Adrenal gland (tissue), 12 donors: ENCODE measurements around the gene FCN1. TPM values are rescaled to one million over a fixed set of nuclear protein-coding genes. Genes with fewer than 3 reads are reported as not detected.

ENCODE experiments used
- DNase-seq, 7 donors: peaks; one replicate each; pipeline ENCODE4 v3.0.0-alpha.2; 2019 to 2020
- H3K27ac ChIP-seq, 5 donors: fragments of 200-600 bp; sonication (generic) in 4 of 5; 1 replicate in 3 of 5; 2 replicates in 2 of 5; pipeline versions ENCODE4 v1.5.1 to v1.8.0; 2016 to 2020; ENCODE audit warnings: mild to moderate bottlenecking in 1 of 5
- H3K27me3 ChIP-seq: fragments of 200-600 bp; 2 replicates; pipeline ENCODE4 v1.8.0; 2021
- H3K36me3 ChIP-seq, 2 donors: fragments of 200-600 bp; replicated peaks in 1 of 2; 1 replicate in 1 of 2; 2 replicates in 1 of 2; pipeline versions ENCODE4 v1.5.1 to v1.8.0; 2018 to 2022
- H3K4me1 ChIP-seq, 2 donors: fragments of 200-600 bp; replicated peaks in 1 of 2; 1 replicate in 1 of 2; 2 replicates in 1 of 2; pipeline versions ENCODE4 v1.5.1 to v1.8.0; 2018 to 2021
- H3K4me3 ChIP-seq, 4 donors: fragments of 200-600 bp; sonication (generic) in 3 of 4; one replicate each; pipeline ENCODE4 v1.5.1; 2016 to 2018
- H3K9me3 ChIP-seq, 3 donors: fragments of 200-600 bp; sonication (generic) in 1 of 3; replicated peaks in 1 of 3; 1 replicate in 2 of 3; 2 replicates in 1 of 3; pipeline versions ENCODE4 v1.5.1 to v1.8.0; 2016 to 2021
- CTCF ChIP-seq, 6 experiments: fragments of 450-650 bp in 4 of 6; fragments of 200-600 bp in 2 of 6; sonication (generic) in 1 of 6; IDR thresholded peaks; 1 replicate in 5 of 6; 2 replicates in 1 of 6; pipeline versions ENCODE4 v1.5.1 to v1.8.0; 2016 to 2021; ENCODE audit warnings: antibody characterized with exemption in 6 of 6, mild to moderate bottlenecking in 2 of 6, moderate library complexity in 1 of 6
- POLR2A ChIP-seq, 2 donors: fragments of 450-650 bp; IDR thresholded peaks; one replicate each; pipeline ENCODE4 v1.6.1; 2017; ENCODE audit warnings: antibody characterized with exemption in 2 of 2, mild to moderate bottlenecking in 2 of 2, moderate library complexity in 1 of 2
- WGBS, 4 donors: extraction: QIAGEN DNeasy Blood & Tissue Kit in 2 of 4; methylation state at CpG; one replicate each; pipeline versions ENCODE4 v1.1.5 to v1.1.7; 2013 to 2017; 5-methylcytosine and 5-hydroxymethylcytosine counted together
- intact Hi-C, 2 donors: fragments of 100-400 bp; cut with DNase I; formaldehyde crosslinking; loops; one replicate each; pipeline versions ENCODE4 v1.14.1 to v1.15.0; 2022 to 2023
- polyA plus RNA-seq, 3 donors: library from polyadenylated mRNA; stranded (reverse); fragments of 200-250 nt in 2 of 3; fragments of 350-450 nt in 1 of 3; fragmentation: Illumina TruSeq in 1 of 3; extraction: RNeasy Lipid Tissue Mini Kit (QIAGEN cat#74804) in 1 of 3; gene quantifications; one replicate each; pipeline ENCODE4 v1.2.3, GENCODE V29; 2013 to 2014
- total RNA-seq, 9 donors: library from RNA; depleted of rRNA in 4 of 9; stranded (reverse); fragments of >200 nt in 4 of 9; fragments of 120-200 nt in 1 of 9; fragmentation: NEBNext Ultra II Directional in 1 of 9; extraction: Animal tissue kit (Norgen Biotek cat#: 25700) in 1 of 9; gene quantifications; one replicate each; pipeline versions ENCODE4 v1.1.0 to v1.2.4, GENCODE V29; 2013 to 2023
- donor health status: healthy with polysubstance abuse.
- donor health status: Bipolar disorder and iron deficiency.
- donor health status: DM: yes; HTN: yes; CAD: no.
- donor health status: DM: no; HTN: no; CAD: no.
- donor health status: DM: no; HTN: no; CAD: no.
- donor health status: DM: yes; HTN: yes; CAD: no.

Gene FCN1
- total and polyA plus RNA-seq, 12 donors: 0.57 to 7.0 (median 2.4) TPM; not detected in 1

- DNase-seq: peak in 6 of 7 donors; percentile 37 to 64 (median 50)
- 80 to 83% (median 81%) methylated on average over 14 of the region's 14 CpGs for WGBS, 4 donors
- TF ChIP-seq CTCF (IDR thresholded peaks at IDR 0.05) (no peak), POLR2A (IDR thresholded peaks at IDR 0.05) (no peak)
Measured at GRCh38 chr9:134922066-134922931, 4.6 kb upstream of the FCN1 start.

GRCh38 chr9:134919303-134919702 lies 1.6 kb upstream of the FCN1 start:
- Histone ChIP-seq H3K27me3 (no peaks in the 10 kb centered on the region), H3K36me3 (no peaks in the 10 kb centered on the region)
- TF ChIP-seq POLR2A (IDR thresholded peaks at IDR 0.05): no peak
- TF ChIP-seq CTCF (IDR thresholded peaks at IDR 0.05): no peak

More at GRCh38 chr9:134922066-134922931, 4.6 kb upstream of the FCN1 start:
- Histone ChIP-seq H3K27me3 (no peaks in the 10 kb centered on the region), H3K4me1 (no peaks in the 10 kb centered on the region), H3K9me3 (peaks cover 0 to 9% (median 0%) of the 10 kb centered on the region in 3 donors), H3K4me3 (no peak overlapping the region), H3K27ac (no peak overlapping the region), H3K36me3 (no peaks in the 10 kb centered on the region)
- intact Hi-C loops: no loop called here

GRCh38 chr9:134918646-134919045 lies 934 bp upstream of the FCN1 start:
- DNase-seq: peak in 2 of 7 donors; percentile 10 to 36
- intact Hi-C loops: no loop called here
- Histone ChIP-seq H3K9me3 (peaks cover 0 to 9% (median 0%) of the 10 kb centered on the region in 3 donors), H3K4me1 (no peaks in the 10 kb centered on the region), H3K27ac (no peak overlapping the region), H3K4me3 (no peak overlapping the region), H3K36me3 (no peaks in the 10 kb centered on the region), H3K27me3 (no peaks in the 10 kb centered on the region)
- 88 to 94% (median 90%) methylated on average over 7 to 10 of the region's 10 CpGs for WGBS, 4 donors
- TF ChIP-seq CTCF (IDR thresholded peaks at IDR 0.05) (no peak), POLR2A (IDR thresholded peaks at IDR 0.05) (no peak)

More at GRCh38 chr9:134919303-134919702, 1.6 kb upstream of the FCN1 start:
- DNase-seq: peak in 3 of 7 donors; percentile 4 to 33 (median 4)
- WGBS, 4 donors: 73 to 83% (median 77%) methylated on average over 3 of the region's 3 CpGs
- H3K27ac ChIP-seq: no peak overlapping the region
- no peaks in the 10 kb centered on the region for H3K4me1 ChIP-seq
- H3K9me3 ChIP-seq: peaks cover 0 to 9% (median 0%) of the 10 kb centered on the region in 3 donors
- intact Hi-C loops: no loop called here
- H3K4me3 ChIP-seq: no peak overlapping the region

- H3K9me3 ChIP-seq: peaks cover 0 to 9% (median 0%) of the 10 kb centered on the region in 3 donors
- peak in 3 of 7 donors; percentile 6 to 35 (median 8) for DNase-seq
- TF ChIP-seq CTCF (IDR thresholded peaks at IDR 0.05) (no peak), POLR2A (IDR thresholded peaks at IDR 0.05) (no peak)
- no peak overlapping the region for H3K4me3 ChIP-seq
- H3K36me3 ChIP-seq: no peaks in the 10 kb centered on the region
- H3K4me1 ChIP-seq: no peaks in the 10 kb centered on the region
- 82 to 90% (median 85%) methylated on average over 6 to 8 of the region's 8 CpGs for WGBS, 4 donors
- intact Hi-C loops: no loop called here
- no peak overlapping the region for H3K27ac ChIP-seq
- H3K27me3 ChIP-seq: no peaks in the 10 kb centered on the region
Measured at GRCh38 chr9:134916161-134916665, 1.5 kb downstream of the FCN1 start.
